ENCODE results near the gene RAI14. TPM values are rescaled to one million over a fixed set of nuclear protein-coding genes. Genes with fewer than 3 reads are reported as not detected.

Gene RAI14
- total RNA-seq, 1 donor from 2014 or later: 127 TPM

GRCh38 chr5:34656700-34657273 lies 659 bp downstream of the RAI14 start:
- peaks cover 15% of the 10 kb centered on the region for H3K36me3 Mint-ChIP-seq (ENCODE audit: low read depth, unreplicated experiment)
- H3K27ac Mint-ChIP-seq (ENCODE audit: unreplicated experiment): peak overlapping the region; percentile 92
- peak; percentile 31 for DNase-seq (ENCODE audit: low spot score)
- H3K4me3 Mint-ChIP-seq (ENCODE audit: unreplicated experiment): peak overlapping the region; percentile 96
- no peak for TF ChIP-seq CTCF (IDR thresholded peaks at IDR 0.05; ENCODE audit: unreplicated experiment)
- no peaks in the 10 kb centered on the region for H3K9me3 Mint-ChIP-seq (ENCODE audit: unreplicated experiment)
- H3K27me3 Mint-ChIP-seq (ENCODE audit: unreplicated experiment): peaks cover 20% of the 10 kb centered on the region
- peaks cover 31% of the 10 kb centered on the region for H3K4me1 Mint-ChIP-seq (ENCODE audit: unreplicated experiment)

GRCh38 chr5:34657274-34657921 lies 1.3 kb downstream of the RAI14 start:
- peaks cover 20% of the 10 kb centered on the region for H3K27me3 Mint-ChIP-seq (ENCODE audit: unreplicated experiment)
- DNase-seq (ENCODE audit: low spot score): peak; percentile 59
- H3K36me3 Mint-ChIP-seq (ENCODE audit: low read depth, unreplicated experiment): peaks cover 15% of the 10 kb centered on the region
- TF ChIP-seq CTCF (IDR thresholded peaks at IDR 0.05; ENCODE audit: unreplicated experiment): no peak
- peak overlapping the region; percentile 92 for H3K27ac Mint-ChIP-seq (ENCODE audit: unreplicated experiment)
- peak overlapping the region; percentile 96 for H3K4me3 Mint-ChIP-seq (ENCODE audit: unreplicated experiment)
- H3K9me3 Mint-ChIP-seq (ENCODE audit: unreplicated experiment): no peaks in the 10 kb centered on the region
- peaks cover 35% of the 10 kb centered on the region for H3K4me1 Mint-ChIP-seq (ENCODE audit: unreplicated experiment)

GRCh38 chr5:34657988-34658387 lies 1.9 kb downstream of the RAI14 start:
- no peak for TF ChIP-seq CTCF (IDR thresholded peaks at IDR 0.05; ENCODE audit: unreplicated experiment)
- DNase-seq (ENCODE audit: low spot score): no peak
- peaks cover 15% of the 10 kb centered on the region for H3K36me3 Mint-ChIP-seq (ENCODE audit: low read depth, unreplicated experiment)
- peak overlapping the region; percentile 96 for H3K4me3 Mint-ChIP-seq (ENCODE audit: unreplicated experiment)
- no peaks in the 10 kb centered on the region for H3K9me3 Mint-ChIP-seq (ENCODE audit: unreplicated experiment)
- H3K4me1 Mint-ChIP-seq (ENCODE audit: unreplicated experiment): peaks cover 35% of the 10 kb centered on the region
- peaks cover 20% of the 10 kb centered on the region for H3K27me3 Mint-ChIP-seq (ENCODE audit: unreplicated experiment)
- H3K27ac Mint-ChIP-seq (ENCODE audit: unreplicated experiment): peak overlapping the region; percentile 92

GRCh38 chr5:34659168-34659567 lies 3.0 kb downstream of the RAI14 start:
- Mint-ChIP-seq H3K27ac (ENCODE audit: unreplicated experiment) (no peak overlapping the region), H3K36me3 (ENCODE audit: low read depth, unreplicated experiment) (peaks cover 19% of the 10 kb centered on the region), H3K9me3 (ENCODE audit: unreplicated experiment) (no peaks in the 10 kb centered on the region), H3K27me3 (ENCODE audit: unreplicated experiment) (peaks cover 20% of the 10 kb centered on the region), H3K4me3 (ENCODE audit: unreplicated experiment) (no peak overlapping the region), H3K4me1 (ENCODE audit: unreplicated experiment) (peaks cover 39% of the 10 kb centered on the region)
- DNase-seq (ENCODE audit: low spot score): no peak
- no peak for TF ChIP-seq CTCF (IDR thresholded peaks at IDR 0.05; ENCODE audit: unreplicated experiment)

- no peak for TF ChIP-seq CTCF (IDR thresholded peaks at IDR 0.05; ENCODE audit: unreplicated experiment)
- DNase-seq (ENCODE audit: low spot score): no peak
- peaks cover 15% of the 10 kb centered on the region for H3K36me3 Mint-ChIP-seq (ENCODE audit: low read depth, unreplicated experiment)
- no peaks in the 10 kb centered on the region for H3K9me3 Mint-ChIP-seq (ENCODE audit: unreplicated experiment)
- H3K4me1 Mint-ChIP-seq (ENCODE audit: unreplicated experiment): peaks cover 28% of the 10 kb centered on the region
- H3K4me3 Mint-ChIP-seq (ENCODE audit: unreplicated experiment): no peak overlapping the region
- peaks cover 14% of the 10 kb centered on the region for H3K27me3 Mint-ChIP-seq (ENCODE audit: unreplicated experiment)
- no peak overlapping the region for H3K27ac Mint-ChIP-seq (ENCODE audit: unreplicated experiment)
Observed at GRCh38 chr5:34660444-34660843, 4.3 kb downstream of the RAI14 start.
